EL (cell line): Measurements from ENCODE around the gene CAMSAP1.
"Not testable (repeated sequence)": the region's sequence is repeated elsewhere in the genome, so short reads cannot be mapped to it uniquely, and the experiment has no call there.

Source experiments
- DNase-seq: peaks from one replicate; pipeline ENCODE4 v3.0.0-alpha.2; 2016

CAMSAP1 gene, protein sequence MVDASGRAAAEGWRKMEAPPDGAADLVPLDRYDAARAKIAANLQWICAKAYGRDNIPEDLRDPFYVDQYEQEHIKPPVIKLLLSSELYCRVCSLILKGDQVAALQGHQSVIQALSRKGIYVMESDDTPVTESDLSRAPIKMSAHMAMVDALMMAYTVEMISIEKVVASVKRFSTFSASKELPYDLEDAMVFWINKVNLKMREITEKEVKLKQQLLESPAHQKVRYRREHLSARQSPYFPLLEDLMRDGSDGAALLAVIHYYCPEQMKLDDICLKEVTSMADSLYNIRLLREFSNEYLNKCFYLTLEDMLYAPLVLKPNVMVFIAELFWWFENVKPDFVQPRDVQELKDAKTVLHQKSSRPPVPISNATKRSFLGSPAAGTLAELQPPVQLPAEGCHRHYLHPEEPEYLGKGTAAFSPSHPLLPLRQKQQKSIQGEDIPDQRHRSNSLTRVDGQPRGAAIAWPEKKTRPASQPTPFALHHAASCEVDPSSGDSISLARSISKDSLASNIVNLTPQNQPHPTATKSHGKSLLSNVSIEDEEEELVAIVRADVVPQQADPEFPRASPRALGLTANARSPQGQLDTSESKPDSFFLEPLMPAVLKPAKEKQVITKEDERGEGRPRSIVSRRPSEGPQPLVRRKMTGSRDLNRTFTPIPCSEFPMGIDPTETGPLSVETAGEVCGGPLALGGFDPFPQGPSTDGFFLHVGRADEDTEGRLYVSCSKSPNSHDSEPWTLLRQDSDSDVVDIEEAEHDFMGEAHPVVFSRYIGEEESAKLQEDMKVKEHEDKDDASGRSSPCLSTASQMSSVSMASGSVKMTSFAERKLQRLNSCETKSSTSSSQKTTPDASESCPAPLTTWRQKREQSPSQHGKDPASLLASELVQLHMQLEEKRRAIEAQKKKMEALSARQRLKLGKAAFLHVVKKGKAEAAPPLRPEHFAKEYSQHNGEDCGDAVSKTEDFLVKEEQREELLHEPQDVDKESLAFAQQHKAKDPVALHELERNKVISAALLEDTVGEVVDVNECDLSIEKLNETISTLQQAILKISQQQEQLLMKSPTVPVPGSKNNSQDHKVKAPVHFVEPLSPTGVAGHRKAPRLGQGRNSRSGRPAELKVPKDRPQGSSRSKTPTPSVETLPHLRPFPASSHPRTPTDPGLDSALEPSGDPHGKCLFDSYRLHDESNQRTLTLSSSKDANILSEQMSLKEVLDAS (N-terminal part only)

GRCh38 chr9:135907431-135908092 lies at the start of gene CAMSAP1:
Gene CAMSAP1 (minus strand): TSS chr9:135907546. CDS start chr9:135907159, 387 bp downstream.
- DNase-seq, result peak; percentile 92

DNA sequence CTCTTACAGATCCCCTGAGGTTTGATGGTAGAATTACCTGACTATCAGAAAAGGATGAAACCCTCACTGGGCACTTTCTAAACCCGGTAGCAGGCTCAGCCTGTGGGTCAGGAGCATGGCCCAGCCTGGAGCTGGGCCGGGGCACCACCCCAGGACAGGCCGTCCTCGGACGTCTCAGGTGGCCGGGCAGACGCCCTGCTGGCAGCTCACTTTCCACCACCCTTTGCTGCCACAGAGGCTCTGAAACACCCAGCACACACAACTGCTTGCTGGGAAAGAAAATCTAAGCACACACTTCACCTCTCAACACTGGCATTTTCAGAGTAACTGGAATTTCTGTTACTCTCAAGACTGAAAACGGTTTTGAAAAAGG lies 49.4 kb upstream of the CAMSAP1 start:
- DNase-seq, result no peak

GRCh38 chr9:135955934-135956801 lies 48.8 kb upstream of the CAMSAP1 start:
- no peak for DNase-seq

DNA sequence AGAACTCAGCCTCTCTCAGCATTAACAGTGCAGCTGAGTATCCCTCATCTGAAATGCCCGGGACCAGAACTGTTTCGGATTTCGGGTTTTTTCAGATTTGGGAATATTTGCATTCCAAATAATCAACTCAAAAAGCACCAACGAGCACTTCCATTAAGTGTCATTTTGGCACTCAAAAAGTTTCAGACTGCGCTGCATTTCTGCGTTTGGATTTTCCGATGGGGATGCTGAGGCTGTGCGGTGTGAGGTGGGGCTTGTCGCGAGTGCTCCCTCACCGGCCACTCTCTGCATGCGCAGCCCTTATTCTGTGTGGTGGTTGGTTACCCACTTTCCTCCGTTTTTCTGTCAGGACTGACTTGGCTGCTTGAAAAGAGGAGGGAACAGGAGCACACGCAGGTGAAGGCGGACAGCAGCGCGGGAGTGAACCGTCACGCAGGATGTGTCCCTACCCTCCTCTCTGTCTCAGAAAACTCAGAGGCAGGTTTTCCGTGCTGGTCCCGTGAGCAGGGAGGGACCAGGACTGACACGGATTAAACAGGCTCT lies 45.4 kb upstream of the CAMSAP1 start:
- no peak for DNase-seq

- no peak for DNase-seq
Observed at GRCh38 chr9:135951889-135952663, 44.7 kb upstream of the CAMSAP1 start.

- not testable (repeated sequence) for DNase-seq
Observed at GRCh38 chr9:135951310-135951709, 44.0 kb upstream of the CAMSAP1 start.

GRCh38 chr9:135950841-135951240 lies 43.5 kb upstream of the CAMSAP1 start:
- DNase-seq, result not testable (repeated sequence)

DNA sequence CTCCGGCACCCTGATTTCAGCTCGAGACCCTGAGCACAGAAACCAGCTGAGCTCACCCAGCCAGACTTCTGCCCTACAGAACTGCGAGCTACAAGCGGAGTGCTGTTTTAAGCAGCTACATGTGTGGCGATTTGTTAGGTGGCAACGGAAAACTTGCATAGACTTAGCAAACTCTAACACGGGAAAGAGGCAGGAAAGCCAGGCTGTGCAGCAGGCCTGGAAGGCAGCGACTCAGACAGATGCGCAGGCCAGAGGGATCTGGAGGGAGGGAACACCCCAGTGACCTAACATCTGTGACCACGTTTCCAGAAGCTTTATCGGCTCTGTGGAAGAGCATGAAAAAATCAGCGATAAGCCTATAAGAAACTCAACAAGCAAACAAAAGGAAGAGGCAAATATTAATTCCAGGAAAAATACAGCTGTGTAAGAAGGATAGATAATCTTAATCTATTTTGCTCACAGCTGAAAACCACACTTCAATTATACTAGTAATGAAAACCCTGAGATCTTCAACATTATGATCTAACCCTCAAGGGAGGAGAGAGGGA lies 42.9 kb upstream of the CAMSAP1 start:
- DNase-seq, result no peak

DNA sequence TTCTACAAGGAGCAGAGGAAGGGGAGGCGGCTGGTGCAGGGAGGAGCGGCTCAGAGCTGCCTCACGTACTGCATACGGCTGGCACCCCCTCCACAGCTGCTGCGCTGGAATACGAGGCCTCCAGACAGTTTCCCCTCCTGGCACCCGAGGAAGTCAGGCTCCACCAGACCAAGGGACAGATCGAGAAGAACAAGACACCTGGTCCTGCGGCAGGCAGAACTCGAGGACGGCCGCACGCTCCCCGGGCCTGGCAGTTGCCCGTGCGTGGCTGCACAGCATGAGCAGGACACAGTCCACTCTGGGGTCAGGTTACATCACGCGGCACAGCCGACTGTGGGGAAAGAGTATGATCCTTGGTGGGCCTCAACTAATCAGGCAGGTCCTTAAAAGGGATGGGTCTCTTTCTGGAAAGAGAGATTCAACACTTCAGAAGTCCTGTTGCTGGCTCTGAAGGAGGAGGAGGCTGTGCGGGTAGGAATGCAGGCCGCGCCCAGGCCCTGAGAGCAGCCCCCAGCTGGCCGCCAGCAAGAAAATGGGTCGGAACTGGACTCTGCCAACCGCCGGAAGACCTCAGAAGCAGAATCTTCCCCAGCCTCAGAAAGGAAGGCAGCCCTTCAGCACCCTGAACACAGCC lies 42.3 kb upstream of the CAMSAP1 start:
- no peak for DNase-seq

DNA sequence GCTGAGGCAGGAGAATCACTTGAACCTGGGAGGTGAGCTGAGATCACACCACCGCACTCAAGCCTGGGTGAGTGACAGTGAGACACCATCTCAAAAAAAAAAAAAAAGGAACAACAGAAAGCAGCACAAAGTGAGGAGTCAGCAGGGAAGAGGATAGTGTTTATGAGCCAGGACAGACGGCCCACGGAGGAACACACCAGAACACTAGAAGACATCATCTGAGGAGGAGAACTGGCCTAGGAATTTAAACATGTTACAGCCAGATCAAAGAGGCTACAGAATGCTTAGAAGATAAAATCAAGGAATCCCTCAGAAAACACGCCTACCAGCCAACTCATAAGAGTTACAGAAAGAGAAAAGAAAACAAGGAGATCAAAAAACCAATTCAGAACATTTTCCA lies 41.6 kb upstream of the CAMSAP1 start:
- no peak for DNase-seq

DNA sequence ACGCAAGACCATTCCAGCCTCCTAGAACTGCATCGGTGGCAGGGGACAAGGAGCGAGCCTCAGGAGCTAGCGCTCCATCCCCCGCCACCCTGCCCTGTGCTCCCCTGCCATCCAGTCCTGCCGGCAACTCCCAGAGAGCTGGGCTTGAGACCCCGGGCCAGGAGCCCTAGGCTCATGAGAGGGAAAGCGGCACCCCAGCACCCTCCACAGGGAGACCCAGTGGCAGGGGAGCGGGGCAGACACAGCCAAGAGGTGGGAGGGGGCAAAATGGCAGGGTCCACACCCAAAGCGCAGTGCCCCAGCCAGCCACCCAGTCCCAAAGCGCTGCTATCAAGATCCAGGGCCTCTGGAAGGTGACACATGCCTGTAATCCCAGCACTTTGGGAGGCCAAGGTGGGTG lies 41.1 kb upstream of the CAMSAP1 start:
- DNase-seq, result no peak

GRCh38 chr9:135947582-135947981 lies 40.2 kb upstream of the CAMSAP1 start:
- DNase-seq, result no peak

DNA sequence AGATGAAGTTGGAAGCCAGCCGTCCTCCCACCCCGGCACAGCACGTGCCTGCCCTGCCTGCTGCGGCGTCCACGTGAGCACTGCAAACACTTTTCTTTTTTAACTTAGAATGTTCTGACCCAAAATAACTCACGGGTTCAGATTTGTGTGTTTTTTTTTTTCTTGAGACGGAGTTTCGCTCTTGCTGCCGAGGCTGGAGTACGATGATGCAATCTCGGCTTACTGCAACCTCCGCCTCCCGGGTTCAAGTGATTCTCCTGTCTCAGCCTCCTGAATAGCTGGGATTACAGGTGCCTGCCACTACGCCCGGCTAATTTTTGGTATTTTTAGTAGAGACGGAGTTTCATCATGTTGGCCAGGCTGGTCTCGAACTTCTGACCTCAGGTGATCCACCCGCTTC lies 39.8 kb upstream of the CAMSAP1 start:
- DNase-seq, result not testable (repeated sequence)

DNA sequence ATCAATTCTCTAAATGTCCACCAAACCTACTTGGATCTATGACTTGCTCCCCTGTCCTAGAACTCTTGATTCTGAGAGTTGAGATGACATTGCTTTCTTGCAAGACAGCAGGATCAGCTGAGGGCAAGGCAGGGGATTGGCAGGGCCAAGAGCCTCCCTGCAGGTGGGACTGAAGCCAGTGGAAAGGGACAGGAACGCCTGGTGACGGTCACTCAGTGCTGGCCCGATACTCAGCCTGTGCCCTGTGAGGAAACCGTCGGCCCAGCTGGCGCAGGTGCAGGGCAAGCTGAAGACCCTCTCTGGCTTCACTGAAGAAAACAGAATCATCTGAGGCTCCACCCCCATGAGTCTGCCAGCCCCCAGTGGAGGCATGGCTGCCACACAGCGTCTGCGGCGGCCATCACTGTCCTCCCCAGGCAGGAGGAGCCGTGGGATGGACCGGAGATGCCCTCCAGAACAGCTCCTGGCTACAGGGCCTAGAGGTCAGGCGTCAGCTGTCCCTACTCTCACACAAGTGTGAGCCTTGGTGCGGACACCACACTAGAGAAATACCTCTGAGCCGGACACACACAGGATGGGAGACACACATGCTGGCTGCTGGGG lies 39.1 kb upstream of the CAMSAP1 start:
- DNase-seq, result no peak

DNA sequence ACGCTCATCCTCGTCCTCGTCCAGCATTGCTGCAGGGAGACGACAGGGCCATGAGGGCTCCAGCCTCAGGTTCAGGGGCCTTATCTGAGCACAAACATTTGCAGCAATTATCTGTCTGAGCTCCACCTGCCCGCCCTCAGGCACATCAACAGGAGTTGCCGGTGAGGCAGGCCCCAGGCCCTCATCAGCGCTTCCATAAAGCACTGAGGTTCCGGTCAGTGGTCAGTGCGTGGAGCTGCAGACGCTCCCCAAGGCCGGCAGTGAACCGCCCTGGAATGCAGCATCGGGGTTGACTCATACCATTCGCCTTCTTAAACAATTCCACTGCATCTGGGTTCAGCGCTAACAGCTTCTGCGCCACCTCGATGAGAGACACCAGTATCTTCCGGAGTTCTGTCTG lies 38.6 kb upstream of the CAMSAP1 start:
- DNase-seq, result no peak

DNA sequence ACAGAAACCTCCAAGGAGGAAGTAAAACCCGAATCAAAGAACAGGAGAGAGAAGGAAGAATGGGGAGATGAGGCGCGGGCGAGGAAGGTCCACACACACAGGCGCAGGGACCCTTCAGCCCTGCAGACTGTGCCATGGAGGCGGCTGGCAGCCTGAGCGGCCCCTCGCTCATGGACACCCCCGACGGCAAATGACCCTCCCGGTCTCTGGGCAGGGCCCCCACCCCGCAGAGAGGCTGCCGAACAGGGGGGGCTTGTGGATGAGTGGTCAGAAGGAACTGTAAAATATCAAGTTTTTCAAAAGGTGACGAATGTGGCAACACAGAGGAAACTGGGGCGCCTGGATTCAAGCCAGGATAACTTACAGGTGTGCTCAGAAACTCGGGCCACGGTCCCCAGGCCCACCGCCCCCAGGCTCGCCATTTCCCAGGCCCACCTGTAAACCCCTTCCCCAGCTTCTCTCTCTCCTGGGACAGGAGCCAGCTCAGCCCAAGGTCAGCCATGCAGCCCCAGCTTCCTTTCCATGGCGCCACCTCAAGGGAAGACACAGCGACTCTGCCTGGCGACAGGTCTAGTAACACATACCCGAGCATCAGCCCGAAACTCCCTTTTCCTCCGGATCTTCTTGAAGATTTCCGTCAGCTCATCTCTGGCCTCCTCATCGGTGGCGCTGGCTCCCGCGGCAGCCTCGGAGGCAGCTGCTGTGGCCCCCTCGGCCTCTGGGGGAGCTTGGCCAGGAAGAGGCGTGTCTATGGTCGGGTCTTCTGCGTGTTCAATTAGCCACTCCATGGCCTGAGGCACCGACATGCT lies 37.3 kb upstream of the CAMSAP1 start:
- DNase-seq, result no peak

DNA sequence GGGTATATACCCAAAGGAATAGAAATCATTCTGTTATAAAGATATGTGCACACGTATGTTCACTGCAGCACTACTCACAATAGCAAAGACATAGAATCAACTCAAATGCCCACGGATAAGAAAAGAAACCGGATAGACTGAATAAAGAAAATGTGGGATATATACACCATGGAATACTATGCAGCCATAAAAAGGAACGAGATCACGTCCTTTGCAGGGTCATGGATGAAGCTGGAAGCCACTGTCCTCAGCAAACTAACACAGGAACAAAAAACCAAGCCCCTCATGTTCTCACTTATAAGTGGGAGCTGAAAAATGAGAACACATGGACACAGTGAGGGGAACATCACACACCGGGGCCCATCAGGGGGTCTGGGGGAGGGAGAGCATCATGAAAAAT lies 36.3 kb upstream of the CAMSAP1 start:
- not testable (repeated sequence) for DNase-seq

GRCh38 chr9:135941288-135941995 lies 34.1 kb upstream of the CAMSAP1 start:
- DNase-seq, result no peak
